ENCODE data around the gene RSRC2. TPM values are rescaled to one million over a fixed set of nuclear protein-coding genes. Genes with fewer than 3 reads are reported as not detected.
"Not testable (repeated sequence)": the region's sequence is repeated elsewhere in the genome, so short reads cannot be mapped to it uniquely, and the experiment has no call there.

RSRC2 gene
- 54.6 and 57.9 TPM in 2 replicates for total RNA-seq (2014; rRNA removed; shearing (Covaris generic); ENCODE audit: low replicate concordance)

- H3K9me3 ChIP-seq, result no peaks in the 10 kb centered on the region
- peak; percentile 98 for DNase-seq
- peaks cover 61% of the 10 kb centered on the region for H3K36me3 ChIP-seq
- no peaks in the 10 kb centered on the region for H3K27me3 ChIP-seq
- H3K4me3 ChIP-seq, result peak within 1 kb of the TSS; percentile 80
These were observed at the start of gene RSRC2, which contains the start of gene KNTC1 for GRCh38 chr12:122526683-122527477. TSS of gene RSRC2 (minus strand) at chr12:122526936. CDS start at chr12:122526853, 83 bp downstream. TSS of gene KNTC1 (plus strand) at chr12:122527249. CDS start at chr12:122530064, 2,815 bp downstream.

- Histone ChIP-seq H3K27me3 (no peaks in the 10 kb centered on the region), H3K4me3 (no peak overlapping the region), H3K9me3 (no peaks in the 10 kb centered on the region), H3K36me3 (peaks cover 73% of the 10 kb centered on the region)
- no peak for DNase-seq
These were observed 45.1 kb upstream of the RSRC2 start for GRCh38 chr12:122571821-122572220.

DNA sequence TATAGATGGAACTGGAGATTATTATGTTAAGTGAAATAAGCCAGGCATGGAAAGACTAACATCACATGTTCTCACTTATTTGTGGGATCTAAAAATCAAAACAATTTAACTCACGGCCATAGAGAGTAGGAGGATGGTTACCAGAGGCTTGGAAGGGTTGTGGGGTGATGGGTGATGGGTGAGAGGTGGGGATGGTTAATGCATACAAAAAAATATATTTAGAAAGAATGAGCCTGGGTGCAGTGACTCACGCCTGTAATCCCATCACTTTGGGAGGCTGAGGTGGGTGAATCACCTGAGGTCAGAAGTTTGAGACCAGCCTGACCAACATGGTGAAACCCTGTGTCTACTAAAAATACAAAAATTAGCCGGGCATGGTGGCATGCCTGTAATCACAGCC is 43.3 kb upstream of the RSRC2 start:
- not testable (repeated sequence) for H3K27me3 ChIP-seq, H3K9me3 ChIP-seq, H3K4me3 ChIP-seq
- DNase-seq, result peak; percentile 25
- peaks cover 57% of the 10 kb centered on the region for H3K36me3 ChIP-seq

- H3K4me3 ChIP-seq, result no peak overlapping the region
- DNase-seq, result no peak
These were observed 42.6 kb upstream of the RSRC2 start for GRCh38 chr12:122569288-122569687.

GRCh38 chr12:122566816-122567215 is 40.1 kb upstream of the RSRC2 start:
- peaks cover 44% of the 10 kb centered on the region for H3K36me3 ChIP-seq
- H3K9me3 ChIP-seq, DNase-seq, H3K4me3 ChIP-seq, H3K27me3 ChIP-seq: not testable (repeated sequence)

More at GRCh38 chr12:122569288-122569687, 42.6 kb upstream of the RSRC2 start:
- no peaks in the 10 kb centered on the region for H3K9me3 ChIP-seq
- peaks cover 53% of the 10 kb centered on the region for H3K36me3 ChIP-seq
- no peaks in the 10 kb centered on the region for H3K27me3 ChIP-seq

DNA sequence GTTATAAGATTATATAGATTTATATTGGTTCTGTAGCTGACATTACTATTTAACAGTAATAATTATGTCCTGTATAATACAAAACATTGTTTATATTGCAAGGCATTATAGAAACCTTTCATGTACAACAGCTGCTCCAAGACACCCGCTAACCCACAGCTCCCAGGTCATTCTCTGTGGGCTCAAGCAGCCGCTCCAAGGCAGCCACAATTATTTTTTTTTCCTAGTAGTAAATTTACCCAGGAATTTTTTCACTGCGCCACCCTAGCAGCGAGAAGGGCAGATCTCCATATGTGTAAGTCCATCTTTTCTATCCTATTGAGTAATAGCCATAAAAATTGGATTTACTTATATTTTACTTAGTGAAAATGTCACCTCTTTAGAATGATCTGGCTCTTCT is 36.6 kb upstream of the RSRC2 start:
- H3K4me3 ChIP-seq, result no peak overlapping the region
- H3K36me3 ChIP-seq, result peaks cover 41% of the 10 kb centered on the region
- H3K27me3 ChIP-seq, result no peaks in the 10 kb centered on the region
- no peak for DNase-seq
- no peaks in the 10 kb centered on the region for H3K9me3 ChIP-seq

DNA sequence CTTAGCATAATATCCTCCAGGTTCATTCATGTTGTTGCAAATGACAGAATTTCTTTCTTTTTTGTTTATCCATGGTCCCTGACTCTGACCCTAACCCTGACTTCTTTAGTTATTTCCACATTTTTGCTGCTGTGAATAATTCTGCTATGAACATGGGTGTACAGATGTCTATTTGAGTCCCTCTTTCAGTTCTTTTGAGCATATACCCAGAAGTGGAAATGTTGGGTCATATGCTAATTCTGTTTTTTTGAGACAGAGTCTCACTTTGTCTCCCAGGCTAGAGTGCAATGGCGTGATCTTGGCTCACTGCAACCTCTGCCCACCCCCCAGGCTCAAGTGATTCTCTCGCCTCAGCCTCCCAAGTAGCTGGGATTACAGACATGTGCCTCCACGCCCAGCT is 33.4 kb upstream of the RSRC2 start:
- Histone ChIP-seq H3K36me3 (peaks cover 52% of the 10 kb centered on the region), H3K9me3 (no peaks in the 10 kb centered on the region), H3K27me3 (no peaks in the 10 kb centered on the region), H3K4me3 (no peak overlapping the region)
- DNase-seq, result no peak

DNA sequence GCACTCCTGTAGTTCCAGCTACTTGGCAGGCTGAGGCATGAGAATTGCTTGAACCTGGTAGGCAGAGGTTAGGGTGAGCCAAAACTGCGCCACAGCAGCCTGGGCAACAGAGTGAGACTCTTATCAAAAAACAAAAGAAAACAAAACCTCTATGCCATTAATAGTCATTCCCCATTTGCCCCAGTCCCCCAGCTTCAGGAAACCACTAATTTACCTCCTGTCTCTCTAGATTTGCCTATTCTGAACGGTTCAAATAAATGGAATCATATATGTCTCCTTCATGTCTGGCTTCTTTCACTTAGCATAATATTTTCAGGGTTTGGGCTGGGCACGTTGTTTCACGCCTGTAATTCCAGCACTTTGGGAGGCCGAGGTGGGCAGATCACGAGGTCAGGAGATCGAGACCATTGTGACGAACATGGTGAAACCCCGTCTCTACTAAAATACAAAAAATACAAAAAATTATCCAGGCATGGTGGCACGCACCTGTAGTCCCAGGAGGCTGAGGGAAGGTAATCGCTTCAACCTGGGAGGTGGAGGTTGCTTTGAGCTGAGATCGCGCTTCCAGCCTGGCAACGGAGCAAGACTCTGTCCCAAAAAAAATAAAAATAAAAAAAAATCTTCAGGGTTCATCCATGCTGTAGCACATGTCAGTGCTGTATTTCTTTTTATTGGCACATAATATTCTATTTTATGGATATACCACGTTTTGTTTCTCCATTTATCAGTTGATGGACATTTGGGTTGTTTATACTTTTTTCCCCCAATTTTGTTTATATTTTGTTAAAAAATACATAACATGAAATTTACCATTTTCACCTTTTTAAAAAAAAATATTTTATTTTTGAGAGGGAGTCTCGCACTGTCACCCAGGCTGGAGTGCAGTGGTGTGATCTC is 32.3 kb upstream of the RSRC2 start:
- Histone ChIP-seq H3K27me3 (no peaks in the 10 kb centered on the region), H3K9me3 (no peaks in the 10 kb centered on the region), H3K36me3 (peaks cover 49% of the 10 kb centered on the region), H3K4me3 (no peak overlapping the region)
- DNase-seq, result no peak

DNA sequence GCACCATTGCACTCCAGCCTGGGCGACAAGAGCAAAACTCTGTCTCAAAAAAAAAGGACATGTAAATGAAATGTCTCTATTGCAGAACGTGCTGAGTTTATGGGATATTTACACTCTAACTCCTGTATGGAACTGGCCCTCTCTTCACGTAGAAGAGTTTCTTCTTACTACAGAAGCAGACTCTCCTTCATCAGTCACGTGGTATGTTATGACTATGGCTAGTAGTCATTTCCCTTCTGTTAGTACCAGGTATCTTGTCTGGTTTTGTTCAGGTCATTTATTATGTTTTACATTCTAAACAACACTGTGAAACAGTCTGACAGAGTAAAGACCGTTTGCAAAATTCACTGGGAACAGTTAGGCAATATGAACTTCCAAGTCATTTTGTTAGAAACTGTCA is 20.6 kb upstream of the RSRC2 start:
- no peak overlapping the region for H3K4me3 ChIP-seq
- H3K36me3 ChIP-seq, result peaks cover 83% of the 10 kb centered on the region
- no peaks in the 10 kb centered on the region for H3K9me3 ChIP-seq
- H3K27me3 ChIP-seq, result no peaks in the 10 kb centered on the region
- no peak for DNase-seq

DNA sequence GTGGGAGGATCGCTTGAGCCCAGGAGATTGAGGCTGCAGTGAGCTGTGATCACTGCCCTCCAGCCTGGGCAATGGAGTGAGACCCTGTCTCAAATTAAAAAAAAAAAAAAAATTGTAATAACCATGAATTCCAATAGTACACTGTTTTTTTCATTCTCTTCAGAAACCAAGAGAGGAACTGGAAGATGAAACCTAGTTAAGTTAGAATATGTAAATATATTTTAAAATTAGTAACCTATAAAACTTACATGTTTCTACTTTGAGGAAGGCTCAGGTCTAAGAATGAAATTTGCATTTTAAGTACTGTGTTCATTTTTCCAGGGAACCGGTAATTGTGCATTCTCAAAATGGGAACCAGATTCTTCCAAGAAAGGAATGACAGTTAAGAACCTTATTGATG is 19.1 kb upstream of the RSRC2 start:
- Histone ChIP-seq H3K27me3 (no peaks in the 10 kb centered on the region), H3K9me3 (no peaks in the 10 kb centered on the region), H3K36me3 (peaks cover 71% of the 10 kb centered on the region), H3K4me3 (no peak overlapping the region)
- DNase-seq, result no peak

DNA sequence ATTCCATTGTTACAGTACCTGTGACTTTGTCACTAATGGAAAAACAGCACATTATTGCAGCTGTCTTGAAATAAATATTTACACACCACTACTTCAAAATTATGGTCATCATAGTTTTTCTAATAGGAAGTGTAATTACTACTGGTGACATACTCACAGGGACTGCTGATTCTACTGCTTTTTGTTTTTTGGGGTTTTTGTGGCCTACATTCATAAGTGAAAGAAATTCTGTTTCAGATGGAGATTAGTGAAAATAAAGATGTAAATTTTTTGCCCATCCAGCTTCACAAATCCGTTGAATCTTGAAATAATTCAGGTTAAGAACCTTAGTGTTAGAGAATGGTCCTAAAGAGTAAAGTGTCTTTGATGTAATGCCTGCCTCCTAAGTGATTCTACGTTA is 17.8 kb upstream of the RSRC2 start:
- Histone ChIP-seq H3K9me3 (no peaks in the 10 kb centered on the region), H3K36me3 (peaks cover 76% of the 10 kb centered on the region), H3K27me3 (no peaks in the 10 kb centered on the region), H3K4me3 (no peak overlapping the region)
- no peak for DNase-seq

GRCh38 chr12:122538496-122538895 is 11.8 kb upstream of the RSRC2 start:
- DNase-seq, result no peak
- Histone ChIP-seq H3K9me3 (no peaks in the 10 kb centered on the region), H3K27me3 (no peaks in the 10 kb centered on the region), H3K4me3 (no peak overlapping the region), H3K36me3 (peaks cover 69% of the 10 kb centered on the region)

GRCh38 chr12:122537021-122537420 is 10.3 kb upstream of the RSRC2 start:
- DNase-seq, result no peak
- H3K4me3 ChIP-seq, result no peak overlapping the region
- H3K27me3 ChIP-seq, result no peaks in the 10 kb centered on the region
- H3K36me3 ChIP-seq, result peaks cover 62% of the 10 kb centered on the region
- no peaks in the 10 kb centered on the region for H3K9me3 ChIP-seq

GRCh38 chr12:122533856-122534255 is 7.1 kb upstream of the RSRC2 start:
- Histone ChIP-seq H3K4me3 (no peak overlapping the region), H3K9me3 (no peaks in the 10 kb centered on the region), H3K36me3 (peaks cover 65% of the 10 kb centered on the region), H3K27me3 (no peaks in the 10 kb centered on the region)
- peak; percentile 23 for DNase-seq

GRCh38 chr12:122528992-122529391 is 2.3 kb upstream of the RSRC2 start:
- H3K36me3 ChIP-seq, result peaks cover 47% of the 10 kb centered on the region
- DNase-seq, result no peak
- H3K4me3 ChIP-seq, result no peak overlapping the region
- no peaks in the 10 kb centered on the region for H3K27me3 ChIP-seq
- H3K9me3 ChIP-seq, result no peaks in the 10 kb centered on the region

- Histone ChIP-seq H3K27me3 (no peaks in the 10 kb centered on the region), H3K36me3 (peaks cover 51% of the 10 kb centered on the region), H3K9me3 (no peaks in the 10 kb centered on the region), H3K4me3 (peak overlapping the region; percentile 80)
- no peak for DNase-seq
These were observed 1.8 kb upstream of the RSRC2 start for GRCh38 chr12:122528582-122528981.

DNA sequence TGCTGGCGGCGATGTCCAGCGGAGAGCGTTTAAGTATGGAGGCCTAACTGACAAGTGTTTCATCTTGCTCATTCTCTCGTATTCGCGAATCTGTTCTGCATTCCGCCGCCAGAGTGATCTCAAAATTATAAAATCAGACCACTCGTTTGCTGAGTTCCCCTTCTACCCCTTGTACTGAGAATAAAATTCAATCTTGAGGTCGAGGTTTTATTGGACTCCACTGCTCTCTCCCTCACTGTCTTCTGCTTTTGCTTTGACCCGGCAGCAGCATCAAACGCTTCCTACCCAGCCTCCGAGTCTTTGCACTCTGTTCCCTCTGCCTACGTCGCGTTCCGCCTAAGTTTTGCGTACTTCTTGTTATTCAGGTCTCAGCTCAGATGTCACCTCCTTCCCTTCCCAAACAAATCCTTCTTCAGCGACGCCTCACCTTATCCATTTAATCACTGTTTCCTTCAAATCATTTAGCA is 775 bp upstream of the RSRC2 start:
- DNase-seq, result peak; percentile 23
- no peaks in the 10 kb centered on the region for H3K9me3 ChIP-seq
- H3K36me3 ChIP-seq, result peaks cover 58% of the 10 kb centered on the region
- H3K27me3 ChIP-seq, result no peaks in the 10 kb centered on the region
- H3K4me3 ChIP-seq, result peak overlapping the region; percentile 80
